HEK293T (cell line): Measurements from ENCODE around the gene RPS21.
"Not testable (repeated sequence)": the region's sequence is repeated elsewhere in the genome, so short reads cannot be mapped to it uniquely, and the experiment has no call there.

Experiments
- CTCF ChIA-PET: fragments of 350-600 bp; formaldehyde crosslinking; extraction: SDS; loops from one replicate; lab custom pipeline; 2021; ENCODE audit warnings: antibody characterized with exemption, inconsistent platforms; lab: Yijun Ruan, JAX
- POLR2A ChIA-PET: fragments of 350-600 bp; formaldehyde crosslinking; extraction: SDS; loops from one replicate; lab custom pipeline; 2020; ENCODE audit warnings: antibody characterized with exemption, inconsistent platforms; lab: Yijun Ruan, JAX
- DNase-seq: peaks from one replicate; pipeline ENCODE4 v3.0.0; 2012; ENCODE audit warnings: mixed read lengths; ENCODE audit errors: extremely low spot score
- ARNT ChIP-seq: fragments of 450-650 bp; IDR thresholded peaks from 2 replicates; pipeline ENCODE4 v1.6.1; 2017; ENCODE audit warnings: mild to moderate bottlenecking
- BHLHE40 ChIP-seq: fragments of 450-650 bp; IDR thresholded peaks from 2 replicates; pipeline ENCODE4 v1.6.1; 2016; ENCODE audit warnings: mild to moderate bottlenecking, moderate library complexity, borderline replicate concordance
- CTBP1 ChIP-seq: fragments of 450-650 bp; IDR thresholded peaks from 2 replicates; pipeline ENCODE4 v1.6.1; 2016; ENCODE audit warnings: borderline replicate concordance
- ELF4 ChIP-seq: fragments of 450-650 bp; IDR thresholded peaks from 2 replicates; pipeline ENCODE4 v1.6.1; 2017; ENCODE audit warnings: antibody characterized with exemption
- FOXA1 ChIP-seq: fragments of 450-650 bp; IDR thresholded peaks from 2 replicates; pipeline ENCODE4 v1.6.1; 2016; ENCODE audit warnings: mild to moderate bottlenecking
- FOXK2 ChIP-seq: fragments of 450-650 bp; IDR thresholded peaks from 2 replicates; pipeline ENCODE4 v1.6.1; 2016; ENCODE audit warnings: mild to moderate bottlenecking
- FOXM1 ChIP-seq: fragments of 450-650 bp; IDR thresholded peaks from 2 replicates; pipeline ENCODE4 v1.6.1; 2017; ENCODE audit warnings: mild to moderate bottlenecking, borderline replicate concordance
- HDGF ChIP-seq: fragments of 450-650 bp; IDR thresholded peaks from 2 replicates; pipeline ENCODE4 v1.6.1; 2017; ENCODE audit warnings: antibody characterized with exemption, borderline replicate concordance
- L3MBTL2 ChIP-seq: fragments of 450-650 bp; conservative IDR thresholded peaks from 2 replicates; pipeline ENCODE4 v1.6.1; 2016; ENCODE audit warnings: mild to moderate bottlenecking
- LEF1 ChIP-seq: fragments of 450-650 bp; IDR thresholded peaks from 2 replicates; pipeline ENCODE4 v1.6.1; 2017; ENCODE audit warnings: mild to moderate bottlenecking, borderline replicate concordance
- NFRKB ChIP-seq: fragments of 450-650 bp; IDR thresholded peaks from 2 replicates; pipeline ENCODE4 v1.6.1; 2016; ENCODE audit warnings: mild to moderate bottlenecking, moderate library complexity
- PKNOX1 ChIP-seq: fragments of 450-650 bp; IDR thresholded peaks from 2 replicates; pipeline ENCODE4 v1.6.1; 2016
- SP1 ChIP-seq: fragments of 450-650 bp; IDR thresholded peaks from 2 replicates; pipeline ENCODE4 v1.6.1; 2017
- SUZ12 ChIP-seq: fragments of 450-650 bp; IDR thresholded peaks from 2 replicates; pipeline ENCODE4 v1.6.1; 2016; ENCODE audit warnings: mild to moderate bottlenecking
- TARDBP ChIP-seq: fragments of 450-650 bp; IDR thresholded peaks from 2 replicates; pipeline ENCODE4 v1.6.1; 2016
- ZNF384 ChIP-seq: fragments of 450-650 bp; IDR thresholded peaks from 2 replicates; pipeline ENCODE4 v1.6.1; 2016

RPS21 gene

GRCh38 chr20:62423326-62423706 lies 36.4 kb downstream of the RPS21 start:
- DNase-seq, result no peak
- POLR2A ChIA-PET, result no interaction called here
- CTCF ChIA-PET, result no interaction called here
- no peak for TF ChIP-seq SUZ12
- no peak for TF ChIP-seq PKNOX1
- no peak for TF ChIP-seq CTBP1
- no peak for TF ChIP-seq TARDBP
- no peak for TF ChIP-seq HDGF
- no peak for TF ChIP-seq ARNT
- TF ChIP-seq LEF1, result no peak
- no peak for TF ChIP-seq NFRKB
- no peak for TF ChIP-seq BHLHE40
- no peak for TF ChIP-seq ZNF384
- no peak for TF ChIP-seq FOXM1
- TF ChIP-seq ELF4, result no peak
- no peak for TF ChIP-seq FOXK2
- TF ChIP-seq SP1, result no peak
- no peak for TF ChIP-seq FOXA1
- no peak for TF ChIP-seq L3MBTL2

- ChIA-PET CTCF (no interaction called here), POLR2A (no interaction called here)
- no peak for DNase-seq
- TF ChIP-seq NFRKB, result no peak
- no peak for TF ChIP-seq L3MBTL2
- no peak for TF ChIP-seq FOXA1
- TF ChIP-seq FOXK2, result no peak
- TF ChIP-seq ELF4, result no peak
- TF ChIP-seq ZNF384, result no peak
Measured at GRCh38 chr20:62424249-62425107, 37.6 kb downstream of the RPS21 start.

GRCh38 chr20:62425281-62426058 lies 38.6 kb downstream of the RPS21 start:
- POLR2A ChIA-PET, result no interaction called here
- CTCF ChIA-PET, result no interaction called here
- DNase-seq, result no peak
- no peak for TF ChIP-seq TARDBP
- TF ChIP-seq FOXK2, result no peak
- TF ChIP-seq FOXA1, result no peak
- TF ChIP-seq LEF1, result no peak
- TF ChIP-seq ELF4, result no peak
- no peak for TF ChIP-seq FOXM1
- TF ChIP-seq SUZ12, result no peak
- TF ChIP-seq SP1, result no peak

GRCh38 chr20:62426059-62426348 lies 39.1 kb downstream of the RPS21 start:
- CTCF ChIA-PET, POLR2A ChIA-PET, DNase-seq: not testable (repeated sequence)

GRCh38 chr20:62426699-62427131 lies 39.8 kb downstream of the RPS21 start:
- DNase-seq, result no peak
- ChIA-PET CTCF (no interaction called here), POLR2A (no interaction called here)
- TF ChIP-seq L3MBTL2 (no peak), ELF4 (no peak), ARNT (no peak), HDGF (no peak), BHLHE40 (no peak), NFRKB (no peak), CTBP1 (no peak), FOXM1 (no peak)

- no peak for DNase-seq
- TF ChIP-seq L3MBTL2 (no peak), SP1 (no peak), FOXM1 (no peak), CTBP1 (no peak), SUZ12 (no peak), LEF1 (no peak), ZNF384 (no peak), FOXA1 (no peak), PKNOX1 (no peak), ELF4 (no peak), ARNT (no peak), FOXK2 (no peak), HDGF (no peak)
- CTCF ChIA-PET, result no interaction called here
- POLR2A ChIA-PET, result interaction anchor here (0.8 kb wide), 1 partner anchor 361 kb away, joined by 3 read pairs; no protein-coding TSS in a partner anchor
Measured at GRCh38 chr20:62427172-62428001, 40.5 kb downstream of the RPS21 start, which contains the start of gene RBBP8NL. Gene RBBP8NL (minus strand): TSS chr20:62427539. CDS start chr20:62419647, 7,892 bp downstream.
